ENCODE results near the gene KRTAP5-11.
"Not testable (repeated sequence)": the region's sequence is repeated elsewhere in the genome, so short reads cannot be mapped to it uniquely, and the experiment has no call there.

KRTAP5-11 gene

GRCh38 chr11:71580057-71581003 is 2.3 kb downstream of the KRTAP5-11 start:
- no peak overlapping the region for H2BK120ac ChIP-seq (ENCODE audit: low read depth, low read length)
- H2BK15ac ChIP-seq (replicated peaks; ENCODE audit: low read depth): no peak overlapping the region
- H2BK5ac ChIP-seq (ENCODE audit: low read length): no peak overlapping the region
- H3K4me1 ChIP-seq (ENCODE audit: control insufficient read depth, low read depth, low read length): no peaks in the 10 kb centered on the region
- no peaks in the 10 kb centered on the region for H3K79me1 ChIP-seq (ENCODE audit: low read length)
- H4K8ac ChIP-seq (ENCODE audit: low read depth, low read length): no peak overlapping the region
- no peak overlapping the region for H3K4me3 ChIP-seq (ENCODE audit: low read length)
- no peak overlapping the region for H3K4me2 ChIP-seq (ENCODE audit: low read length)
- no peaks in the 10 kb centered on the region for H3K79me2 ChIP-seq (ENCODE audit: control insufficient read depth, insufficient read depth, low read length)
- no peak overlapping the region for H2AK5ac ChIP-seq (ENCODE audit: low read length)
- no CpG with 5 or more reads among the region's 8 CpGs for WGBS (ENCODE audit: extremely low coverage, insufficient coverage, low lambda C conversion rate)
- no peak overlapping the region for H3K4ac ChIP-seq (ENCODE audit: low read depth, low read length)
- no peak overlapping the region for H3K9ac ChIP-seq (ENCODE audit: low read length)
- no peak overlapping the region for H4K5ac ChIP-seq (ENCODE audit: low read length)
- no peak overlapping the region for H3K23ac ChIP-seq (ENCODE audit: low read length)
- H3K56ac ChIP-seq (ENCODE audit: low read length): no peak overlapping the region
- H3K27me3 ChIP-seq (ENCODE audit: insufficient read depth, low read length, poor library complexity): no peaks in the 10 kb centered on the region
- H3K18ac ChIP-seq (ENCODE audit: low read length): no peak overlapping the region
- H3K36me3 ChIP-seq (ENCODE audit: control insufficient read depth, insufficient read depth, low read length): no peaks in the 10 kb centered on the region
- no peak overlapping the region for H3K27ac ChIP-seq (ENCODE audit: low read depth, low read length)
- DNase-seq: peak; percentile 69

- not testable (repeated sequence) for H2BK5ac ChIP-seq (ENCODE audit: low read length); H2BK15ac ChIP-seq (replicated peaks; ENCODE audit: low read depth); H3K56ac ChIP-seq (ENCODE audit: low read length); H3K36me3 ChIP-seq (ENCODE audit: control insufficient read depth, insufficient read depth, low read length); H4K8ac ChIP-seq (ENCODE audit: low read depth, low read length); H3K27me3 ChIP-seq (ENCODE audit: insufficient read depth, low read length, poor library complexity); H3K4me3 ChIP-seq (ENCODE audit: low read length); H2BK120ac ChIP-seq (ENCODE audit: low read depth, low read length); H3K4me1 ChIP-seq (ENCODE audit: control insufficient read depth, low read depth, low read length); H2AK5ac ChIP-seq (ENCODE audit: low read length); H3K79me2 ChIP-seq (ENCODE audit: control insufficient read depth, insufficient read depth, low read length); H3K4me2 ChIP-seq (ENCODE audit: low read length); H3K27ac ChIP-seq (ENCODE audit: low read depth, low read length); H3K9ac ChIP-seq (ENCODE audit: low read length); H3K18ac ChIP-seq (ENCODE audit: low read length); H3K23ac ChIP-seq (ENCODE audit: low read length); H4K5ac ChIP-seq (ENCODE audit: low read length); H3K4ac ChIP-seq (ENCODE audit: low read depth, low read length); H3K79me1 ChIP-seq (ENCODE audit: low read length); DNase-seq
- WGBS (ENCODE audit: extremely low coverage, insufficient coverage, low lambda C conversion rate): no CpG with 5 or more reads among the region's 7 CpGs
These were observed 3.2 kb downstream of the KRTAP5-11 start for GRCh38 chr11:71579513-71579912.

GRCh38 chr11:71577469-71578004 is 5.1 kb downstream of the KRTAP5-11 start:
- Histone ChIP-seq H3K4me2 (ENCODE audit: low read length) (no peak overlapping the region), H2BK15ac (replicated peaks; ENCODE audit: low read depth) (no peak overlapping the region), H3K4me1 (ENCODE audit: control insufficient read depth, low read depth, low read length) (no peaks in the 10 kb centered on the region), H3K36me3 (ENCODE audit: control insufficient read depth, insufficient read depth, low read length) (no peaks in the 10 kb centered on the region), H3K79me2 (ENCODE audit: control insufficient read depth, insufficient read depth, low read length) (no peaks in the 10 kb centered on the region), H3K56ac (ENCODE audit: low read length) (no peak overlapping the region), H3K9ac (ENCODE audit: low read length) (no peak overlapping the region), H3K4me3 (ENCODE audit: low read length) (no peak overlapping the region), H3K27me3 (ENCODE audit: insufficient read depth, low read length, poor library complexity) (no peaks in the 10 kb centered on the region), H4K8ac (ENCODE audit: low read depth, low read length) (no peak overlapping the region), H3K23ac (ENCODE audit: low read length) (no peak overlapping the region), H4K5ac (ENCODE audit: low read length) (no peak overlapping the region), H2BK120ac (ENCODE audit: low read depth, low read length) (no peak overlapping the region), H2AK5ac (ENCODE audit: low read length) (no peak overlapping the region), H3K27ac (ENCODE audit: low read depth, low read length) (no peak overlapping the region), H3K4ac (ENCODE audit: low read depth, low read length) (no peak overlapping the region), H3K79me1 (ENCODE audit: low read length) (no peaks in the 10 kb centered on the region), H3K18ac (ENCODE audit: low read length) (no peak overlapping the region), H2BK5ac (ENCODE audit: low read length) (no peak overlapping the region)
- no peak for DNase-seq
- 100% methylated on average over 5 of the region's 7 CpGs for WGBS (ENCODE audit: extremely low coverage, insufficient coverage, low lambda C conversion rate)

- H2BK15ac ChIP-seq (replicated peaks; ENCODE audit: low read depth); H2AK5ac ChIP-seq (ENCODE audit: low read length); H3K27ac ChIP-seq (ENCODE audit: low read depth, low read length); H3K36me3 ChIP-seq (ENCODE audit: control insufficient read depth, insufficient read depth, low read length); H2BK5ac ChIP-seq (ENCODE audit: low read length); H3K4ac ChIP-seq (ENCODE audit: low read depth, low read length); DNase-seq; H3K4me3 ChIP-seq (ENCODE audit: low read length); H3K9ac ChIP-seq (ENCODE audit: low read length); H3K56ac ChIP-seq (ENCODE audit: low read length); H3K27me3 ChIP-seq (ENCODE audit: insufficient read depth, low read length, poor library complexity); H3K18ac ChIP-seq (ENCODE audit: low read length); H3K4me1 ChIP-seq (ENCODE audit: control insufficient read depth, low read depth, low read length); H3K79me1 ChIP-seq (ENCODE audit: low read length); H2BK120ac ChIP-seq (ENCODE audit: low read depth, low read length); H4K8ac ChIP-seq (ENCODE audit: low read depth, low read length); H4K5ac ChIP-seq (ENCODE audit: low read length); H3K4me2 ChIP-seq (ENCODE audit: low read length); H3K79me2 ChIP-seq (ENCODE audit: control insufficient read depth, insufficient read depth, low read length); H3K23ac ChIP-seq (ENCODE audit: low read length): not testable (repeated sequence)
- WGBS (ENCODE audit: extremely low coverage, insufficient coverage, low lambda C conversion rate): no CpG with 5 or more reads among the region's 41 CpGs
These were observed 5.8 kb downstream of the KRTAP5-11 start for GRCh38 chr11:71576688-71577465.

DNA sequence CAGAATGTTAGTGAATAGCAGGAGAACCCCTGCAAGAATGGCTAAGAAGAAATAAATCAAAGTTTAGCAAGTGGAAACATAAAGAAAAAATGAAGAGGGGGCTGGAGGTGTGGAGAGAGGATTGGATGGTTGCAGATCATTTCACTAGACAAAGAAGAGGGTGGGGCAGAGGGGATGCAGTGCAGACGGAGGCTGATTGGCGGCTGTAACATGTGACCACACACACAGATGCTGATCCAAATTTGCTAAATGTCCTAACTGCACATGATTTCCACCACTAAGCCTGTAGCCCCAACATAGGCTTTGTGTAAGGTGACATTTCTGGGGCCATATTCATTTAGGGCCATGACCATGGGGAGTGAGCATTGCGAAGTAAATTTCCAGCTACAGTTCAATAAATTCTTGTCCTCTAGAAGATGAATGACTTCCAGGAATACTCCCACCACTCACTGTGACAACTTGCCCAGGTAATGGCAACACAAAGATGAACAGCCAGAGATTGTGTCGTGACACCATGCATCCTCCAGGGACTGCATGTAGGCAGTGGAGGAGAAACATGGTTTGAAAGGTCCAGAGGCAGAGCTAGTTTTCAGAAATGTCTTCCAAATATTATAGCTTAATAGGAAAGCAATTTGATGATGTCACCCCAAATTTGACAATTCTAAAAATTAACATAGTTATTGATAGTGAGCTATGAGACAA is 6.8 kb downstream of the KRTAP5-11 start:
- Histone ChIP-seq H3K23ac (ENCODE audit: low read length) (no peak overlapping the region), H3K4ac (ENCODE audit: low read depth, low read length) (no peak overlapping the region), H3K4me3 (ENCODE audit: low read length) (no peak overlapping the region), H2BK5ac (ENCODE audit: low read length) (no peak overlapping the region), H3K79me1 (ENCODE audit: low read length) (no peaks in the 10 kb centered on the region), H2AK5ac (ENCODE audit: low read length) (no peak overlapping the region), H4K8ac (ENCODE audit: low read depth, low read length) (no peak overlapping the region), H3K18ac (ENCODE audit: low read length) (no peak overlapping the region), H2BK120ac (ENCODE audit: low read depth, low read length) (no peak overlapping the region), H3K36me3 (ENCODE audit: control insufficient read depth, insufficient read depth, low read length) (no peaks in the 10 kb centered on the region), H2BK15ac (replicated peaks; ENCODE audit: low read depth) (no peak overlapping the region), H3K79me2 (ENCODE audit: control insufficient read depth, insufficient read depth, low read length) (no peaks in the 10 kb centered on the region), H3K9ac (ENCODE audit: low read length) (no peak overlapping the region), H3K56ac (ENCODE audit: low read length) (no peak overlapping the region), H4K5ac (ENCODE audit: low read length) (no peak overlapping the region), H3K27me3 (ENCODE audit: insufficient read depth, low read length, poor library complexity) (no peaks in the 10 kb centered on the region), H3K4me1 (ENCODE audit: control insufficient read depth, low read depth, low read length) (no peaks in the 10 kb centered on the region), H3K4me2 (ENCODE audit: low read length) (no peak overlapping the region), H3K27ac (ENCODE audit: low read depth, low read length) (no peak overlapping the region)
- WGBS (ENCODE audit: extremely low coverage, insufficient coverage, low lambda C conversion rate): no CpG with 5 or more reads among the region's 4 CpGs
- no peak for DNase-seq
